GM19240 (cell line): Measurements from ENCODE around the gene SMG6.

Experiments
- DNase-seq: peaks from one replicate; pipeline ENCODE4 v3.0.0; 2011; ENCODE audit warnings: low spot score; ENCODE audit not compliant: insufficient read length

Gene SMG6

DNA sequence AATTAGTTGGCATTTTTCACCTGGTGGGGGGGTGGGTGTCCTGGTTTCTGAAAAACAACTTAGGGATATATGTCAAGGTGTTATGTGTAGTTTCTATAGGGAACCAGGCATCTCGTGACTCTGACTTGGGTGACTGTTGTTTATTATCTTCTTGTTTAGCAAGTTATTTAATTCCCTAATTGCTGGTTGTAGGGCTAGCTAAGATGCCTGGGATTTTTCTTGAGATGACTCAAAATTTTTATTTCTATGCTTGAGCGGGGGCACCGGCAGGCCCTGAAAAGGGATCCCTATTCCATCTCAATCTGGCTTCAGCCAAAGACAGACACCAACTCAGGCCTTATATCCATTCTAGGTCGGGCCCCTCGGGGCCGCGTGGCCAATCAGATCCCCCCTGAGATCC, 270.4 kb downstream of the SMG6 start:
- no peak for DNase-seq

DNA sequence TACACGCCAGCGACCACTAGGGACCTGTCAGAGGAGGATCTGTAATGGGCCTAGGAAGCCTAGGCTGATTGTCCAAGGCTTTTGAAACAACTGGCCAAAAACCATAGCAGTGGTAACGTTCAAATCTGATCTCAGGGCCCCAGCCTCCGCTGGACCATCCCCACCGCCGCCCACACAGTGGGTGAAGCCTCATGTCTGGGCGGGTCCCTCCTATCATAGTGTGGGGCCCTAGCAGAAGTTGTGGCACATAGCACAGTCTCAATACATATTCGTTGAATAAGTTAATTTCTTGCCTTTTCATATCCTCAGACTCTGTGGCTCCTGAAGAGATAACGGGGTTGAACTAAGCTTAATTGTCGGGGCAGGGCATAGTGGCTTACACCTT, 272.8 kb downstream of the SMG6 start:
- DNase-seq, result no peak

DNA sequence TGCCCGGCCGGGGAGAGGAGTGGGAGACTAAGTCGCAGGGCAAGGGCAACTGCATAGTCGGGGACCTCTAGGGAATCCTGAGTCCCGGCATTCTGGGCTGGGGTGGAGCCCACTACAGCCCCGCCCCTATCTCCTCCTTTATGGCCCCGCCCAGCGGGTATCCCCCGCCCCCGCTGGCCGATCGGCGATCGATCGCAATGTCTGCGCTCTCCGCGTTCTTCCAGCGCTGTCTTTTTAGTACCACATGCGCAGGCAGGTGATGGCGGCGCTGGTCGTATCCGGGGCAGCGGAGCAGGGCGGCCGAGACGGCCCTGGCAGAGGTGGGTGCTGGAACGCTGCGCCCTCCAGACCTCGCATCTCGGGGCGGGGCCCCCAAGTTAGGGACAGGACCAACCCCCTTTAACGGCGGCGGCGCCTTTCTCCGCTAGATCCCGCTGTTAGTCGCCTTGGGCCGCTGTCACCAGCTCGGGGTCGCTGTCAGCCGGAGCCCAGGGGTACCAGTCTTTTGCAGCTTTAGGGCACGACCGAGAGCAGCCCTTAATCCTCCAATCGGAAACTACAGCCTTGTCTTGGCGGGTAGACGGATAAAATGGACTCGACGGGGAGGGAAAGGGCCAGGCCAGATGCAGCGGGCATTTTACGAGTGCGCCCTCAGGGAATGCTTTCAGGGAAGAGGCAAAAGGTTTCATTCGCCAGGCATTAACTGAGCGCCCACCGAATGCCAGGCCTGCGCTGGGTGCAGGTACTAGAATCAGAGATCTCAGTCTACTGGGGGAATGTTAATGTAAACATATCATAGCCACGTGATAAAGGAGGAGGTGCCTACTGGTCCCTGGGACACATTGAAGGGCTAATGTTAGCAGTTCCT, 273.4 kb downstream of the SMG6 start, which contains the start of gene DPH1:
Gene DPH1 (plus strand): TSS at position 243 of the 868 bp plus-strand sequence. CDS start 17 bp downstream, at position 260.
- peak; percentile 95 for DNase-seq

DNA sequence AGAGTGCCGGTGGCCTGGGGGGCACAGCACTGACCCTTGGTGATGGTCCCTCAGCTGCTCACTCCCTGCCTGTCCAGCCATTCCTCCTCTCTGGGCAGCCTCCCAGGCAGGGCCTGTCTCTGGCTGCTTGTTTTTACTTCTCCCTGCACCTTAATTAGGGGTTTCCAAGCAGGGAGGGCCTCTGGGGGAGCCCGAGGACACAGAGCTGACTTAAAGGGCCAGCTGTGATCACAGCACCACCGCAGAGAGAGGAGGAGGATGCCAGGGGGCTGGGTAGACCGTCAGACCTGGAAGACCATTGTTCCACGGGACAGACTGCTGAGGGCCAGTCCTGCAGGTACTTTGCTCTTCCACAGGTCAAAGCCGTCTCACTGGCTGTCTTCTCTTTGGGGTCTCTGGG, 274.8 kb downstream of the SMG6 start:
- no peak for DNase-seq

DNA sequence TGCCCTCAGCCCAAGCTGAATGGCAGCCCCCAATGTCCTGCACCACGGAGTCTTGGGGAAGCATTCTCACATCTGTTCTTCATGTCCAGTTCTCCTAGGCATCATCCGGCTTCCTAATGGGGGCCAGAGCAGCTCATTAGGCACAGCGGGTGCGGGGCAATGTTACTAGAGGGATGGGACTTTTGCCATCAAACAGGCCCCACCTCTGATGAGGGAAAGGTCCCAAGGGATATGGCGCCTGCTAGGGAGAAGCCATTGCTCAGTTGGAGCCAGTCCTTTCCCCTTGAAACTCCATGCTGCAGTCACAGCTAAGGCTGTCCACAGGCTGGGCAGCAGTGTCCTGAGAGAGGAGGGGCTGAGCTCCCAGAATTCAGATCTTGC, 275.4 kb downstream of the SMG6 start:
- DNase-seq, result no peak

DNA sequence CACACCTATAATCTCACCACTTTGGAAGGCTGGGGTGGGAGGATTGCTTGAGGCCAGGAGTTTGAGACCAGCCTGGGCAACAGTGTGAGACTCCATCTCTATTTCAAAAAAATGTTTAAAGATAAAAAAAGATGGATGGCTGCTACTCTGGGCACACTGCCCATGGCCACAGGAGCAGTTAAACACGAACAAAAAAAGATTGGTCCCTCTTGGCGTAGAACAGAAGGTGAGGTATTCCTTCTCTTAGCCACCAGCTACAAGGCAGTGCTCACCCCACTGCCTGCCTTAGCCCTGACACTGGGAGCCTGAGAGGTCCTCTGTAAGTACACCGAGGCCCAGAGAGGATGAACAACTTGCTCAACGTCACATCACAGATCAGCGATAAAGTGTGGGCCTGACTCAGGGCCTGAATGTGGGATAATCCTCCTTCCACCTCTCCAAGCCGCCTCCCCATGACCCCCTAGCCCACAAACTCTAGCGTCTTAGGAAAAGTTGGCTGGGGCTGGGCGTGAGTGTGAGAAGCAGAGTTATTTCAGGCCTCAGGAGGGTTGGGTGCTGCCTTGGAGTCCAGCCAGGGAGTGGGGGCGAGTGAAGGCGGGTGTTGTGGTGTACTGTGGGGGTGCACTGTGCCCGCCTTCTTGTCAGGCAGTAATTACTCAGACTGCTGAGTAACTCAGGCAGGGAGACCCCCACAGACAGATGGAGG, 275.9 kb downstream of the SMG6 start:
- no peak for DNase-seq

DNA sequence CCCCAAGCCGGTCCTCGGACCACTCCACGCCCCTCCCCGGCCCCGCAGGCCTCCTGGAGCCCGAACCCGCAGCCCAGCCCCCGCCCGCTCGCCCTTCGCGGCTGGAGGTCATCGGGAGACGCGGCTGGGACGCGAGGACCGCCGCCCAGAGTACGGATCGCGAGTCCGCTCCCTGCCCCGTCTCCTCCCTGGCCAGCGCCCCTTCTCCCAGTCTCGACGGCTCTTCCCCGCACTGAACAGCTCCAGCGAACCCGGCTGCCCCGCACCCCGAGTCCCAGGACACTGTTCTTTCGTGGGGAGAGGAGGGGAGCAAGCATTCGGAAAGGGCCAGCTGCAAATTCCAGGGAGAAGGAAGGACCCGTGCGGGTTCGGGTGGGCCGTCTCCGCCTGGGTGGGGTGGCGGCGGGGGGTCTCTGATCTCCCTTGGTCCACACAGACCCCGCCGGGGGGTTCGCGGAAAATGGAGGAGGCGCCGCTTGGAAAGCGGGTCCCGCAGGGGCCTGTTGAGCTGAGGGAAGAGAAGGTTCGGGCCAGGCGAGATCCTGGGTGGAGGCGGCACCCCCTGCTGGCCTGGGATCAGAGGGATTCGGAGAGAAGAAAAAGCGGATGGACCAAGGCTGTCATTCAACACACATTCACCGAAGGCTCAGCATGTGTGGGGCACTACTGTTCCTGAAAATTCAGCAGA, 277.8 kb downstream of the SMG6 start:
- DNase-seq, result no peak

DNA sequence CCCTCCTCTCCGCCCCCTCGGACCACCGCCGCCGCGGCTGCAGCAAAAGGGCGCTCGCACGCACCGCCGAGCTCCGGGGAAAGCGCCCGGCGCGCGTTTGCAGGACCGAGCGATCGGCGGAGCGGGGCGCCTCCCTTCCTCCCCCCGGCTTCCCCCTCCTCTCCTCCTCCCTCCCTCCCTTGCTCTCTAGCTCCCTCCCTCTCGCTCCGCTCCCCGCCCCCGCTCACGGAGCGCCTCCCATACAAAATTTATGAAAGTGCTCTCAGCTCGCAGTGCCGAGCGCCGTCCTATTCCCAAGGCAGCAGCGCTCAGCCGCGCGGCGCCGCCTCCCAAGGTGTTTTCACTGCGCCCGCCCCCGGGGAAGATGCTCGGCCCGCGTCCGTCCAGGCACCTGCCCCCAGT, 278.4 kb downstream of the SMG6 start, which contains the start of gene RTN4RL1:
Gene RTN4RL1 (minus strand): TSS at position 115 of the 402 bp plus-strand sequence. CDS start 469 bp downstream, outside the sequence.
- DNase-seq, result no peak

DNA sequence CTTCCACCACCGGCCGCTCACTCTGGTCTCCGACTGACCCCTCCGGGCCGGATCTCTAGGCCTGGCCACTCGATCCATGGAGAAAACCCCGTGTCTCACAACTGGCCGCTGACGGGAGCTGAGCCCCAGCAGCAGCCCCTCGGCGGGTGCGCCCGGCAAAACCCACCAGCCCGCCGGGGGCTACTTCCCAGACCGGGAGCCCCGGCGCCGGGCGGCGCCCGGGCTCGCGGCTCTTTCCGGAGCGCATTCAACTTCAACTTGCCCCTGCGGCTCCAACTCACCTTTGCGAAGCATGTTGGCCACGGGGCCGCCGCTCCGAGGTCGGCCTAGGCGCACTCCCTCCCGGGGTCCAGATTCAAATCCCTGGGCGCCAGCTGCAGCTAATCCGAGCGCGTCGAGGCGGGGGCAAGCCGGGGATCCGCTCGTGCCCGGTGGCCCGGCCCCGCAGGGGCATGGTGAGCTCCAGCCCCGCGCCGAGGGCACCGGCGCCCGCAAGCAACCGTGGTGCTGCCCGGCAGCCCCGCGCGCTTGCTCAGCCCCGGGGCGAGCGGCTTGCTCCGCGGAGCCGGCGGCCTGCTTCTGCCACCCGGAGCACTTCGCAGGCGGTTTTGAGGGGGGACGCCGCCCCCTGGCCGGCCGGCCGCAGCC, 278.9 kb downstream of the SMG6 start:
- DNase-seq, result no peak

DNA sequence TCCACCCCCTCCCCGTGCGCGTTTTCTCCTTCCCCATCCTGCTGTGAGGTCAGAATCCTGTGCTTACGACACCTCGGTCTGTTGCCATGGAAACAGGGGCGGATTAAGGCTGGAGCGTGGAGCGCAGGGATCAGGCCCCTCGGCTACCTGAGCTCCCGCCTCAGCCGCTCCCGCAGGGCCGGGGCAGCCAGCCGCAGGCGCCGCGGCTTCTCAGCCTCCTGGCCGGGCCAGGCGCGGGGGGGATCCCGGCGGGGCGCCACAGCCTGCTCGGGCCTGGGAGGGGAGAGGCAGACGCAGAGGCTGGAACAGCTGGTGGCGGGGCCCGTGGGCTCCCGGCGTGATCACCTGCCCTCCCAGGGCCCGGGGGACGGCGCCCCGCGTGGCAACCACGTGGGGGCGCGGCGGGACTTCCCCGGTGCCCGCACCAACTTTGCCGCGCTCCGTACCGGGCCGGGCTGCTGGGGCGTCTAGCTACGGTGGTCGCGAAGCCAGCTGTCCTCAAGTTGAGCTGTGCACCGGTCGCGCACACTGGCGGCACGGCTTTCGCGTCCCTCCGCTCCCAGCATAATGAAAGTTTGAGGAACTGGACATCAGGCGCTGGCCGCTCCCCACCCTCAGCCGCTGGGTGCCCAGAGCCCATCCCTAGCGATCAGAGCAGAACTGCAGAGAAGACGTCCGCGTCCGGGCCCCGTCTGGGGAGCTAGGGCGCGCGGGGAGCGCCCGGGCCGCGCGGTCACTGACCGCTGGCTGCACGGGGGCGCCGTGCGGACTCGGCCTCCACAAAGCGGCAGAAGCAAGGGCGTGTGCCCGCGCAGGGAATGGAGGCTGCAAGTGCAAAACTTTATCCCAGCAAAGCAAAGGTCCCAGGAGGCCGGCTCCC, 279.7 kb downstream of the SMG6 start:
- no peak for DNase-seq

DNA sequence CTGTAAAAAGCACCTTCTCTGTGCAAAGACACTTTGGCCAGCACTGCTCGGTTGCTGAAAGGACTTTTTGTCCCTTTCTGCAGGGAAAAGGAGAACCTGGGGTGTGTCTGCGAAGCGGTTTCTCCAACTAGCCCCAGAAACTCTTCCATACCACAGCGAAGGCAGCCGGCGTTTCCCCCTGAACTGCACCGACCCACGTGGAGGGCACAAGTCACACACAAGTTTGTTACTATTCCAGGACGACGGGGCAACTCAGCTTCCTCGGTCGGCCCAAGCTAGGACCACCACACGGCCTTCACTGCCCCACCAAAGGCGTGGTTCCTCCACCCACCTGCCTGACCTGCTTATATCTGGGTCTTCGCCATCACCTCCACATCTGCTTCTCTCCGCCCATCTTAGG, 280.3 kb downstream of the SMG6 start:
- DNase-seq, result no peak

DNA sequence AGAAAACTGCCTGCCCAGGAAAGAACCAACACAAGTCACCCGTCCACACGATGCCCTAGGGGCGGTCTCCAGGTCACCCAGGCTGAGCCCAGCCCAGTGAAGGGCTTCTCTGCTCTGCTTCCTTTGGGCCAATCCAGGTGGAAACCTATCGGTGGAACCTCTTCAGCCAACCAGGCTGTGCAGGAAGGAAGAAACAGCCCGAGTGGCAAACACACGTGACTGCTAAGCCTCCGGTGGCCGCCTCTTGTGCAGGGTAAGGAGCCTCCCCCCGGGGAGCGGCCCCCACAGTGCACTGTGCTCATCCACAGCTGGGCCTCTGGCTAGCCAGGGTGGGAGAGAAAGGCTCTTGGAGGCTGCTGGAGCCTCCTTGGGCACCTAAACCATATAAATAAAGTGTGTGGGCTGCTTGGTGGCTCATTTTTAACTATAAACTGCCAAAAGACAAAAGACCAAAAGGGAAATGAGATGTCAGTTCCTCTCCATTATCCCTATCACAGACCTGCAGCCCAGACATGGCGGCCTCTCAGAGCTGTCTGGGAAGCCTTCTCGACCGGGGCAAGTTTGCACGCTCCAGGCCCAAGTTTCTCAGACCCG, 280.8 kb downstream of the SMG6 start:
- no peak for DNase-seq

DNA sequence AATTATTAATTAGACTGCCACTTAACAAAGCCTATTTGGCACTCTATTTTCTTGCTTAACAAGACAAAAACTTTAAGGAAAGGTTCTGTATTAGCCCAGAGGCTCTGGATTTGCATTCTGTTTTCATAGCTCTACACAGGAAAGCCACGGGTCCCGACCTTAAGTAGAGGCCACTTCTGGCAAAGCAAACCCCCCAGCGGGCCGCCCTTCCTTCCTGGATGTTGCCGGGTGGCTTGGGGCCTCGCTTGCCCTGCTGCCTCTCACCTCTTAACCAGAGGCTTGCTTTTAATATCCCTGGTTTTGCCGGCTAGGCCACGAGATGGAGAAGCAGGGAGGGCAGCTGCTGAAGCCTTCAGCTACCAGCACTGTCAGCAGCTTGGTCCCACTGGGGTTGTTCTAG, 282.9 kb downstream of the SMG6 start:
- no peak for DNase-seq

DNA sequence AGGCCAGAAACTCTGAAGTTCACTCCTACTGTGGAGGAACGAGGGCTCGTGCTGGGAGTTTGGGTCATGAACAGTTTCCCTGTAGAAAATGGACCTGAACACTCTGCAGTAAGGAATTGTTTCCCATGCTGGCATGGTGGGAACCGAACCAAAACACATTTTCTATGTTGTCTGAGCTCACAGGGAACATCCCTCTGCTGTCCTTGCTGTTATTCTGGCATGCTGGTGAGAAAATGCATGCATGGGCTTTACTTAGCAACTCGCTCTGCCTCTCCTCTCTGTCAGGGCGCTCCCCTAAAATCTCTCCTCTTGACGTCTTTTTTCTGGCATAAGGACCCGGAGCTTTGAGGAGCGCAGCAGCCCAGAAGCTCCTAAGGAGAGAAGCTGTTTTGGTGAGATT, 283.9 kb downstream of the SMG6 start:
- no peak for DNase-seq

DNA sequence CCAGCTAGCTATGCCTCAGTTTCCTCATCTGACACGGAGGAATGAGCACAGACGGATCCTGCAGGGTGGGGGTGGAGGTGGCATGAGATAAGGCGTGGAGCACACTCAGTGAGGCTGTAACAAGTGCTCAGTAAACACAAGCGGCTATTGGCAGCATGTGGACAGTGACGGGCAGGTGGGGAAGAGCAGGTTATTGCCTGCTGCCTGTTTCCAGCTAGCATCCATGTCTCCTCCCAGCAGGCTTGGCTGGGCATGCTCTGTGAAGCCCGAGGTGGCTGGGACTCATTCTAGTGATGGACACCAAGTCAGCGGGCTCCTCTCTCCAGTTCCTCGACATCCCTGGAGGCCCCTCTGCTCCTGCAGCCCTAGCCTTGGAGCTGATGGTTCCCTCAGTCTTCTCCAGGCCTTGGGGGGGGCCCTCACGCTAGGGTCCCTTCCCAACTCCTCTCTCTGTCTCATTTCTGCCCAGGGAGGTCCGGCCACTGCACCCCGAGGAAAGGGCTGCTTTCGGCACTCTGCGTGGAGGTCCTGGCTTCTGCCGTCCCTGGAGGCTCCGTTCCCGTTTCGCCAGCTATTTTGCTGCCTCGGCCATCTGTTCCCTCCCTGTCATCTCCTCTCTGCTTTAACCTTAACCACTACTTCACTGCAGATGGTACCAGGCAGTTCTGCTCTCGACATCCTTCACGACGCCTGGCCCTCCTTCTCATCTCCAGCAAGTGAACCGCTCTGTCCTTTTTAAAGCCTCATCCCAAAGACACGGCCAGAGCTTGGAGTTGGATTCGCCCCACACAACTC, 284.7 kb downstream of the SMG6 start:
- DNase-seq, result no peak

DNA sequence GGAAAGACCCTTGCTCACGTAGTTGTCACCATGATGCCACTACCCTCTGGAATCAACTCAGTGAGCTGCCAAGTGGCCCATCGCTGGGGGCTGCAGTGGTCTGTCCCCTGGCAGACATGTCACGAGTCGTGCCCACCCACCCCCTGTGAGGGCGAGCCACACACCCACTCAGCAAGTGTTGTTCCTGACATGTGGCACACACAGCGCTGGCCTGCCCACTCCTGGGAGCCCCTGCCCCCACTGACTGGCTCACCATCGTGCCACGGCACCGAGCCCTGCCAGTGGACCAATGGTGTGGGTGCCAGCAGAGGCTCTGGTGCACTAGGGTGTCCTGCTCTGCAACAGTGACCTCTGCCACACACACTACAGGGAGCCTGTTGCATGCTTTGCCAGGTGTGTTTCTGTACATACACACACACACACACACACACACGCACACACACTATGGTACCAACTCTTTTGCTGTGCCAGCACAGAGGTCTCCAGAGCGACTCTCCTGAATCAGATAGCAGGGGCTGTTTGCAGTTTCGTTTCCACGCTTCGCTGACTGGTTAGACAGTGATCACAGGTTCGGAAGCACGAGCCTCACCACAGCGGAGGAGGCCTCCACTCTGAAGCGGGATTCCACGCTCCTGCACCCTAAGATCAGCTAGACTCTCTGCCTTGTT, 286.2 kb downstream of the SMG6 start:
- peak; percentile 58 for DNase-seq

DNA sequence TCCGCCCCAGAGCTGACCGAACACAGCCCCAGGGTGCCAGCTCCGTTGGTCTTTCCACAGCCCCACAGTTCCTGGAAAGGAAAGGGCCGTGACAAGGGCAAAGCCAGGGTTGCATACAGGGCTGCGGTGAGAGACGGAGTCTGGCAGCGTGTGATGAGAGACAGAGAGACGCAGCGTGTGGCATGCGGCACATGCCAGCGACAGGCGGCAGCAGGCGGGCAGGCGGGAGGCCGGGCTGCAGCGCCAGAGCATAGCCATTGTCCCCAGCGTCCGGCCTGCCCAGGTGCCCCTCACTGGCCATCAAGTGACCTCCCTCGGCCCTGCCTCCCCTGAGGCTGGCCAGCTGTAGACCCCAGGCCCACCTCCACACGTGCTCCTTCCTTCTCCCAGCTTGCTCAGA, 287.1 kb downstream of the SMG6 start:
- no peak for DNase-seq

DNA sequence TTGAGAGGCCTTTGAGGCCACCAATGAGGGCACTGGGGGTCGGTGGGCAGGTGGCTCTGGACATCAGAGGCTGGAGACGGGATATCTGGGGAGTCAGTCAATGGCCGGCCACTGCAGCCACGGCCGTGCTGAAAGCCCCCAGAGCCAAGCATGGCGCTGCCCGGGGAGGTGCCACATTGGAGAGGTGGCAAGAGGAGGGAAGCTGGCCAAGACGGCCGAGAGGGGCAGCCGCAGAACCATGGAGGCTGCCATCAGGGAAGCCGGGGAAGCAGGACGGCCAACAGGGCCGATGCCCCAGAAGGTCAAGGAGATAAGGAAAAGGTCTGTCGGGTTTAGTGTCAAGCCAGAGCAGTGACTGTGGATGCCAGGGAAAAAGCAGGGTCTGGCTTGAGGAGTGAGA, 288.3 kb downstream of the SMG6 start:
- DNase-seq, result no peak

DNA sequence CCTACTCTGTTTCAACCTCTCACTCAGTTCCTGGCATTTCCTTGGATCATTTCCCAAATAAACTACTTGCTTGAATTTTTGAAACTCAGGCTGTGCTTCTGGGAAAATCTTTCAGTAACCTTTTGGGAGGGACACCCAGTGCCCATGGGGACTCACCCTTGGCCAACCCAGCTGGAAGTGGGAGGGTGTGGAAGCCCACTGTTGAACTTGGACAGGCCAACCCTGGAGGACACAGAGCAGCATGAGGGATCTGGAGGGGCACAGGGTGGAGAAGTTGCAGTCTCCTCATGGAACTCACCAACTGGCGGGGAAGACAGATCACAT, 289.6 kb downstream of the SMG6 start:
- DNase-seq, result no peak
